Measurements from ENCODE around the gene FHDC1.

Gene FHDC1

DNA sequence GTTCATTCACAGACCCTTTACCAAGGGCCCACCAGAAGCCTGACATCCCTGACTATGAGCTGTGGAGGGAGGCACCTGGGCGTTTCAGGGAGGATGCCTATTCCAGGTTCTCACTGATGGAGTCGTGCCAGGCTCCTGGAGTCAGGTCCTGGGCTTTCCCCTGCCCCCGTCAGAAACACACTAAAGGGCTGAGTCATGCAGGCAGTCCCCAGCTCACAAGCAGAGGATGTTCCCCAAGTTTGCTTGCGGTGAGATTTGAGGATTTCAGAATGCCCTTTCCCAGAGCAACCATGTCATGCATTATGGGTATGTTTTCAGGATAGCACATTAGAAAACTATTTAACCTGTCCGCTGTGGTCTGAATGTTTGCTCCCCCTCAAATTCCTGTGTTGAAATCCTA lies 45.2 kb downstream of the FHDC1 start:
- no peak for DNase-seq (ENCODE audit: low read depth)

DNA sequence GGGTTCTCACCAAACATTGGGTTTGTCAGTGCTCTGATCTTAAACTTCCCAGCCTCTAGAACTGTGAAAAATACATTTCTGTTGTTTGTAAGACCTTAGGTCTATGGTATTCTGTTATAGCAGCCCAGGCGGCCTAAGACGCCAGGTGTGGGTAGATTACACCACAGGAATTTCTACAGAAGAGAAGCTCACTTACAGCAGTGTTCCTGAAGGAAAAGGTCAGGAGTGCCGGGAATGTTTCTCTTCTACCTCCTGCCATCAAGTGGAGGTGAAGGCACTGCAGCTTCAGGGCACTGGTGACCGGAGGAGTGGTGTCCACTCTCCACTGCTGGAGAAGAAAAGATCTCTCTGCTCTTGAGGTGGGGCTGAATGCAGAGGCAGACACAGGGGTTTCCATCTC lies 45.7 kb downstream of the FHDC1 start:
- no peak for DNase-seq (ENCODE audit: low read depth)

GRCh38 chr4:152983221-152983620 lies 47.1 kb downstream of the FHDC1 start:
- DNase-seq (ENCODE audit: low read depth) = no peak

DNA sequence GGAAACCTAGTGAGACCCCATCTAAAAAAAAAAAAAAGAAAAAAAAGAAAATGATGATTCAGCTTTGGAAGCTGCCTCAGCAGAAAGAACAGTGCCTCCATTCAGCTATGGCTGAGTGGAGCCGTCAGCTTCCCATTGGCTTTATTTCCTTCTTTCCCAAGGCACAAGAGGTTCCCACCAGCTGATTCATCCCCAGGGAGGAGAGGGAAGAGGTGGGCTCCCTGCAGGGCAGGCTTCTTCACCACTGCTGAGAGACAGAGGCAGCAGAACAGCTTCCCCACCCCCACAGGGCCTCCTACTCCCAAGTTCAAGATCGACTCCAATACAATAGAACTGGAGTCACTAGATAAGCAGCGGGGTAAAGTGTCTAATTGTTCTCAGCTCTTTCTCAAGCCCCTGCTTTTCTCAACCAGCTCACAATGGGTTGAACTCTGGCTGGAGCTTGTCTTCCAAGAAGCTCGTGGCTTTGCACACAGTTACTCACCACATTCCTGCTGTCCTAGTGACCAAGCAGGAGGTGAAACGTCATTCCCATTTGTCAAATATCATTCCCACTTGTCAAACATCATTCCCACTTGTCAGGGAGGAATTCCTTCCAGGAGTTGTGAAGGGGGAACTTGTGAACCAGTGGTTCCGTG lies 47.8 kb downstream of the FHDC1 start:
- DNase-seq (ENCODE audit: low read depth) = no peak

GRCh38 chr4:152988721-152989553 lies 52.8 kb downstream of the FHDC1 start:
- DNase-seq (ENCODE audit: low read depth) = no peak

DNA sequence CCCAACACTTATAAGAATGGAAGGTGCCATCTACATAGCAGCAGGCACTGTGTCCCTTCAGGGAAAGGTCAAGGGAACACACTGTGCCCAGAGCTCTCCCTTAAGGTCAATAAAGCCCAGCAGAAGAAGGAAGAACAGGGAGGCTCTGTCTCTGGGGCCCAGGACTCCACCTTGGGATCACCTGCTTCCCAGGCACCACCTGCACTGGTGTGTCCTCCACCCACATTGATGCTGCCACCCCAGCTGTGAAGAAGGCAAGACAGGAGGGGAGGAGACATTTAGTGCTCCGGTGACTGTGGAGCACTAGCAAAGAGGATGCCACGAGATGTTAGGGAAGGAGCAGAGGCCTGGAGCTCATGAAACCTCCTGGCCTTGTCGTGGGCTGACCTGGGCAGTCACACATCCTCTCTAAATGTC lies 53.4 kb downstream of the FHDC1 start:
- no peak for DNase-seq (ENCODE audit: low read depth)

- DNase-seq (ENCODE audit: low read depth) = no peak
These were observed 54.5 kb downstream of the FHDC1 start for GRCh38 chr4:152990471-152991131.

- no peak for DNase-seq (ENCODE audit: low read depth)
These were observed 55.3 kb downstream of the FHDC1 start for GRCh38 chr4:152991398-152991797.

- DNase-seq (ENCODE audit: low read depth) = no peak
These were observed 55.9 kb downstream of the FHDC1 start for GRCh38 chr4:152992027-152992426.

- no peak for DNase-seq (ENCODE audit: low read depth)
These were observed 56.3 kb downstream of the FHDC1 start for GRCh38 chr4:152992466-152992865.

DNA sequence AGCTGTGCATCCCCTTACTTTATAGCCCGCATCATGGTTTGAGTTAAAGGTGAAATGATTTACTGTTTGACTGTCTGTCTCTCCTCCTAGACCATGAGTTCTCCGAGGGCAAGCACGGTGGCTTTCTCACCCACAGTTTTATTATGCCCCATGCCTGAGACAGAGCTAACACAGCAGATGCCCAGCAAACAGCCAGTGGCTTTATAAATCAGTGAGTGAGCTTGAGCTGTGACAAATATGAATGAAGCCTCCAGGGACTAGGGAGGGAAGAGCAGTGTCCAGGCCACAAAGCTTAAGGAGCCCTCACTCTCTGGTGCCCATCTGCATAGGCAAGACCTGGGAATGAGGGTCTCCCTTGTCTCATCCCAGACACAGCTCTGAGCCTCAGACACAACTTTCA lies 57.9 kb downstream of the FHDC1 start:
- DNase-seq (ENCODE audit: low read depth) = no peak

DNA sequence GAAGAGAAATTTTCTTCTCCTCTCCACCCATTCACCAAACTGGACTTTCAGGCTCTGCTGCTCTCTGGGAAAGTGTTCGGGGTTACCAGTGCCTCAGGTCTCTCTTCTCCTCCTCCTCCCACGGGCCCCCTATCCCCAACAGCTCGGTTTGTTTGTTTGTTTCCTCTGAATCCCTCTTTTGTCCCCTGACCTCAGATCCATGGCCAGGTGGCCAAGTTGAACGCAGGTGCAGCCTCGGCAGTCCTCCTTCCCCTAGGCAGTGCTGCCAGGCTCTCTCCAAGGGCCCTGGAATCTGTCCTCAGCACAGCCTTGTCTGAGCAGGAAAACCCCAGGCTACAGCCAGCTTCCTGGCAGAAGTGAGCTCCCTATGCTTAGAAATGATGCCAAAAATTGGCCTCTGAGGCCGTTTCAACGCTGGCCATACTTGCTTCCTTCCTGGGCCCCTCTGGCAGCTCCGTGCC lies 60.0 kb downstream of the FHDC1 start:
- no peak for DNase-seq (ENCODE audit: low read depth)

DNA sequence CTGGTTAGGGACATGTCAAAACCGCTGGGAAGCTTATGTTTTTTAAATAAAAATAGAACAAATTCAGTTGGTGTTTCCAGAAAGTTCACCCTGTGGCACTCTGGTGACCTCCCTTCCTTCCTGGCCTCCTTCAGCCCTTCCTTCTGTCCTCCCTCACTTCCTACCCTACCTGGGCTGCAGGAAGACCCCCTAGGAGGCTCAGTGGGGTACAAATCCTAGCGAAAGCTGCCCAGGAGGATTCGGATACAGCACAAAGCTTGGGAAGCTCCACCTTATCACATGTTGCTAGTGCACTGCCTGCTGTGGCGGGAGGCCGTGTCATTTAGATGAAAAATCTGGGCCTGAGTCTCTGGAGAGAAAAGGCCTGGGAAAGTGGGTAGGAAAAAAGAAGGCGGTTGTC lies 60.5 kb downstream of the FHDC1 start:
- no peak for DNase-seq (ENCODE audit: low read depth)

DNA sequence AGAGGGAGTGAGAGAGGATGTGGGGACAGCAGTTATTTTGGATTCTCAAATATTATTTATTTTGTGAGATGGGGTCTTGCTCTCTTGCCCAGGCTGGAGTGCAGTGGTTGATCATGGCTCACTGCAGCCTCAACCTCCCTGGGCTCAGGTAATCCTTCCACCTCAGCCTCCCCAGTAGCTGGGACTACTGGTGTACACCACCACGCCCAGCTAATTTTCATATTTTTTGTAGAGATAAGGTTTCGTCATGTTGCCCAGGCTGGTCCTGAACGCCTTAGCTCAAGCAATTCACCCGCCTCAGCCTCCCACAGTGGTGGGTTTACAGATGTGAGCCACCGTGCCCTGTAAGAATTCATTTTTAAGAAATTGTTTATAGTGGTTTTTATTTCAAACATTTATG lies 61.2 kb downstream of the FHDC1 start:
- DNase-seq (ENCODE audit: low read depth) = no peak

DNA sequence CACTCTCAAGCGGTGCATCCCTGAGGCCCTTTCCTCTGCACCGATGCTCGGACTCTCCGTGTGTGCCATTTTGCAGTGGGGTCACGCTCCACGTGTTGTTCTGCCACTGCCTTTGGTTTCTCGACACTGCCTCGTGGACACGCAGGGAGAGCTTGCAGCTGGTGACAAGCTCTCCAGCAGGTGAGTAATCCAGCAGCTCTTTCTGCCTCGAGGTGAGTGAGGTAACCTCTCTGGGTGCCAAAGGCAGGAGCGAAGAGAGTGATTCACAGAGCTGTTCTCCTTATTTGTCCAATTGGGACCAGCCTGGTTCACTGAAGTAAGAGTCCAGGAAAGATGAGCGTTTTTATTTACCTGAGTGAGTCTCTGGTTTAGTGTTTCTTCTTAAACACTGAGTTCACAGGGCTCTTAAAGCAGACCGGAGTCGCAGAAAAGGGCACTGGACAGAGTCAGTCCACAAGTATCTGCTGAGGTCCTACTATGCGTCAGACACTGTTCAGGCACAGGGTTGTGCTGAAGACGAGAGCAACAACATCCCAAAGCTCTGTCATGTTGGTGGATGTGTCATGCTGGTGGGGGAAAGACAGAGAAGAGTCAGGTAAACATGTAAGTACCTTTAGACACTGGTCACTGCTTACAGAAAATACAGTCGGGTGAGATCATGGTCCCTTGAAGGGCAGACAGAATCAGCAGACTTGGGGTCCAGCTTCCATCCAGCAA lies 61.8 kb downstream of the FHDC1 start:
- no peak for DNase-seq (ENCODE audit: low read depth)

DNA sequence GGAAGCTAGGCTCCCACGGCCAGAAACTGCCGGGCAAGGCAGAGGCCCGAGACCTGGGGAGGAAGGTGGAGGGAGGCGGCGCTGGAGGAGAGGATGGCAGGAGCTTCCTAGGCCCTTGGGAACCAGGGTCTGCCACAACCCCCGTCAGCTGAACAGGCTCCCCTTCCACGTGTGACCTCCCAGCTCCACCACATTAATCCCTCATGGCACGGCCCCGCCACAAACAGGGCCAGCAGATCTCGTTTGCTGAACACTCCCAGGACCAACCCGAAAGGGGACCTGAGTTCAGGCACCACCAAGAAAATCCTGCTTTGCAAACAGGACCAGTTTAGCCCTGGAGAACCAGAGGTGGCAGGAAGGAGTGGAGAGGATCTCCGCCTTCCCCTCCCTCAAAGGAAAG lies 62.7 kb downstream of the FHDC1 start:
- no peak for DNase-seq (ENCODE audit: low read depth)

DNA sequence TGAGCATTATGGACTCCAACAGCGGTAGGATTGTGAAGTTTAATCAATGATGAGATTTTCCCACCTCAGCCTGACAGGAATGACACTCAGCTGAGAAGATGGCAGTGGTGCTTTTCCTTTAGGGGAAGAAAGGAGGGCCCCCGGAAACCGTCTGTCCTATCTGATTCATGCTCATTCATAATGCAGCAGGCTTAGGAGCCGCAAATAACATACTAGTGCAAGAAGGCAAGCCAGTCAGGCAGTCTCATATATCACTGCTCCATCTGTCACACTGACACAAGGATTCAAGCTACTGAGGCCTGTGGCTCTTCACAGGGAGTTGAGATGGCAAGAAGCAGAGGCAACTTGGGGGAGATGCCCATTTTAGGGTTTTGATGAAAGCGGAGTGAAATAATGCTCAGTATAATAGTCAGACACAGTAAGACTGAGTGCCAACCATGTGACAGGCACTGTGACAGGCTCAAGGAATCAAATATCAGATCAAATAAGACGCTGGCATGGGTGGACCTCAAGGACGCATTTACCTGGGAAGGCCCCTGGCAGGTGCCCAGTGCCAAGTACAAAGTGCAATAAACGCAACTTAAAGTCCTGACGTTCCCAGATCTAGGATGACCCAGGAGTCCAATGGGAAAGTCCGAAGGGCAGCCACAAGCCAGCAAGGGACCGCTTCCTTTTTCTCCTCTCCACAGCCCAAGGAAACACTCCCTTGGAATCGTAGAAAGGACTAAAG lies 63.4 kb downstream of the FHDC1 start:
- no peak for DNase-seq (ENCODE audit: low read depth)

GRCh38 chr4:153000076-153000420 lies 63.9 kb downstream of the FHDC1 start:
- no peak for DNase-seq (ENCODE audit: low read depth)

GRCh38 chr4:153001626-153002025 lies 65.5 kb downstream of the FHDC1 start:
- DNase-seq (ENCODE audit: low read depth) = no peak

DNA sequence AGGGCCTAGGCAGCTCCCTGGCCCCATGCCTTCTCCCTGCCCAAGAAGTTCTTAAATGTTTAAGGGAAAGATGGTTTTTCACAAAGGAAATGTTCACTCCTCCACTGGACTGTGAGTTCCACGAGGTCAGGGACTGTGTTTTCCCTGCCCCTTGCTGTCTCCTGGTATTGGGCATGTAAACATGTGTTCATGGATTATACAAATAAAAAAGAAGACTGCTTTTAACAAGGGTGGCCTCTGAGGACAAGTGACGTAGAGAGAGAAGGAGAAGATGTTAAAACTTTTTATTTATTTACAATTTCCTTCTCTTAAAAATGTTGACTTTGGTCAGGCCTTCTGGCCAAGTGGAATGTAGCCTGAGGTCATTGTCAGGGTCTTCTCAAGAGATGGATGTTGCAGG lies 66.0 kb downstream of the FHDC1 start:
- no peak for DNase-seq (ENCODE audit: low read depth)

GRCh38 chr4:153004081-153004850 lies 68.1 kb downstream of the FHDC1 start:
- DNase-seq (ENCODE audit: low read depth) = no peak

Data from activated T-cell treated with anti-CD3 and anti-CD28 coated beads for 24 hours (primary cell).